VCaP (cell line): Measurements from ENCODE around the gene CSF1.

ENCODE experiments used
- H3K27ac ChIP-seq: fragments of 450-650 bp; 2 replicates; pipeline ENCODE4 v1.5.1; 2017
- TF ChIP-seq, protein P1 (sequence below): fragments of 450-650 bp; conservative IDR thresholded peaks from 2 replicates; pipeline ENCODE4 v1.5.1; 2017; ENCODE audit warnings: mild to moderate bottlenecking, moderate library complexity

Gene CSF1

DNA sequence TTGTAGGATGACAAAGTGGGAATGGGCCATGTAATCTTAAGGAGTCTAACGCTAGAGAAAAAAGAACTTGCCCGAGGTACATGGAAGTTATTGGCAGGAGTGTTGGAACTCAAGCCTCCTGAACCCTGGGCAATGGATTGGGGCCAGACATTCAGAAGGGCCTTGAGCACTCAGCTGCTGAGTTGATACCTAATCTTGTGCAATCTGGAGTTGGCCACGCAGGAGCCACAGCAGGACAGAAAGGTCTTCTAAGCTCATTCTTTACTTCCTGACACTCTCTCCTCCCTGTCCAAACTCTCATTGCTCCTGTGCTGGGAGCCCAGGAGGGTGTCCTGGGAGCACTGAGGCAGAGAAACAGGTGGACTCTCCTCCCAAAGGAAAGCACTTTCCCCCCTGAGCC is 25.1 kb upstream of the CSF1 start:
- no peak overlapping the region for H3K27ac ChIP-seq

GRCh38 chr1:109886827-109887226 is 23.8 kb upstream of the CSF1 start:
- no peak overlapping the region for H3K27ac ChIP-seq
- TF ChIP-seq, protein P1, sequence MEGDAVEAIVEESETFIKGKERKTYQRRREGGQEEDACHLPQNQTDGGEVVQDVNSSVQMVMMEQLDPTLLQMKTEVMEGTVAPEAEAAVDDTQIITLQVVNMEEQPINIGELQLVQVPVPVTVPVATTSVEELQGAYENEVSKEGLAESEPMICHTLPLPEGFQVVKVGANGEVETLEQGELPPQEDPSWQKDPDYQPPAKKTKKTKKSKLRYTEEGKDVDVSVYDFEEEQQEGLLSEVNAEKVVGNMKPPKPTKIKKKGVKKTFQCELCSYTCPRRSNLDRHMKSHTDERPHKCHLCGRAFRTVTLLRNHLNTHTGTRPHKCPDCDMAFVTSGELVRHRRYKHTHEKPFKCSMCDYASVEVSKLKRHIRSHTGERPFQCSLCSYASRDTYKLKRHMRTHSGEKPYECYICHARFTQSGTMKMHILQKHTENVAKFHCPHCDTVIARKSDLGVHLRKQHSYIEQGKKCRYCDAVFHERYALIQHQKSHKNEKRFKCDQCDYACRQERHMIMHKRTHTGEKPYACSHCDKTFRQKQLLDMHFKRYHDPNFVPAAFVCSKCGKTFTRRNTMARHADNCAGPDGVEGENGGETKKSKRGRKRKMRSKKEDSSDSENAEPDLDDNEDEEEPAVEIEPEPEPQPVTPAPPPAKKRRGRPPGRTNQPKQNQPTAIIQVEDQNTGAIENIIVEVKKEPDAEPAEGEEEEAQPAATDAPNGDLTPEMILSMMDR = no peak

More for the DNA sequence above, 25.1 kb upstream of the CSF1 start:
- TF ChIP-seq, protein P1 = no peak

DNA sequence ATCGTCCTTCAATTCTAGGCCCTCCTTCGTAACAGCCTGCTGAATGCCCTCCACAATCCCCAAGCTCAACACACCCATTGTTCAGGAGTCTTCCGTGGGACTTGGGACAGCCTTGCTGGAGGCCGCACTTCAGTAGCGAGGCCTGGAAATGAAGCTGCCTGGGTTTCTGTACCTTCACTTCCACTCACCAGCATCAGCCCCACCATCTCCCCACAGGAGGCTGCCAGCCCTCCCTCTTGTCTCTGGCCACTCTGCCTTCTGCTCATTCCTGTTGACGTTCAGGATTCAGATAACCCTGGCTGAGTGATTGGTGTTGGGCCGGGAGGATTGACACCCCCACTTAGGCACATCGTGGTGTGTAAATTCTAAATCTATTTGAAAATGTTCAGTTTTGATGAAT is 23.4 kb upstream of the CSF1 start:
- TF ChIP-seq, protein P1 = no peak
- no peak overlapping the region for H3K27ac ChIP-seq

GRCh38 chr1:109887884-109888283 is 22.8 kb upstream of the CSF1 start:
- H3K27ac ChIP-seq = no peak overlapping the region

GRCh38 chr1:109889094-109889493 is 21.6 kb upstream of the CSF1 start:
- H3K27ac ChIP-seq = no peak overlapping the region
- TF ChIP-seq, protein P1 = no peak

More at GRCh38 chr1:109887884-109888283, 22.8 kb upstream of the CSF1 start:
- TF ChIP-seq, protein P1 = no peak

- no peak overlapping the region for H3K27ac ChIP-seq
- TF ChIP-seq, protein P1 = no peak
These were observed 20.3 kb upstream of the CSF1 start for GRCh38 chr1:109890115-109890953.

GRCh38 chr1:109891930-109892329 is 18.7 kb upstream of the CSF1 start:
- TF ChIP-seq, protein P1 = no peak
- no peak overlapping the region for H3K27ac ChIP-seq
